ENCODE results near the gene TBC1D30.

- TF ChIP-seq, protein P1, sequence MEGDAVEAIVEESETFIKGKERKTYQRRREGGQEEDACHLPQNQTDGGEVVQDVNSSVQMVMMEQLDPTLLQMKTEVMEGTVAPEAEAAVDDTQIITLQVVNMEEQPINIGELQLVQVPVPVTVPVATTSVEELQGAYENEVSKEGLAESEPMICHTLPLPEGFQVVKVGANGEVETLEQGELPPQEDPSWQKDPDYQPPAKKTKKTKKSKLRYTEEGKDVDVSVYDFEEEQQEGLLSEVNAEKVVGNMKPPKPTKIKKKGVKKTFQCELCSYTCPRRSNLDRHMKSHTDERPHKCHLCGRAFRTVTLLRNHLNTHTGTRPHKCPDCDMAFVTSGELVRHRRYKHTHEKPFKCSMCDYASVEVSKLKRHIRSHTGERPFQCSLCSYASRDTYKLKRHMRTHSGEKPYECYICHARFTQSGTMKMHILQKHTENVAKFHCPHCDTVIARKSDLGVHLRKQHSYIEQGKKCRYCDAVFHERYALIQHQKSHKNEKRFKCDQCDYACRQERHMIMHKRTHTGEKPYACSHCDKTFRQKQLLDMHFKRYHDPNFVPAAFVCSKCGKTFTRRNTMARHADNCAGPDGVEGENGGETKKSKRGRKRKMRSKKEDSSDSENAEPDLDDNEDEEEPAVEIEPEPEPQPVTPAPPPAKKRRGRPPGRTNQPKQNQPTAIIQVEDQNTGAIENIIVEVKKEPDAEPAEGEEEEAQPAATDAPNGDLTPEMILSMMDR (IDR thresholded peaks at IDR 0.05): no peak
- no peak for TF ChIP-seq POLR2A (IDR thresholded peaks at IDR 0.05)
Measured at GRCh38 chr12:64891629-64892028, 67.2 kb downstream of the TBC1D30 start.
